GM18505 (cell line): ENCODE results near the gene COPS7A.

Experiments
- ATAC-seq: cut with Tn5 transposase; IDR thresholded peaks from one replicate; pipeline ENCODE4 v1.9.1; 2021; ENCODE audit not compliant: unreplicated experiment
- POLR2A ChIP-seq: IDR thresholded peaks from 4 replicates; pipeline ENCODE4 v1.6.1; 2011; ENCODE audit warnings: borderline replicate concordance; ENCODE audit not compliant: insufficient read depth, insufficient read length; ENCODE audit errors: extremely low read depth

COPS7A gene

GRCh38 chr12:6764011-6764828 lies 40.4 kb downstream of the COPS7A start:
- peak; percentile 57 for ATAC-seq

GRCh38 chr12:6765048-6765633 lies 41.3 kb downstream of the COPS7A start:
- no peak for ATAC-seq
- TF ChIP-seq POLR2A, result no peak

More at GRCh38 chr12:6764011-6764828, 40.4 kb downstream of the COPS7A start:
- TF ChIP-seq POLR2A, result no peak

GRCh38 chr12:6765634-6766581 lies 42.1 kb downstream of the COPS7A start, which contains the start of gene PTMS:
PTMS (plus strand) TSS chr12:6766363; CDS start chr12:6766706, 343 bp downstream.
- peak; percentile 64 for TF ChIP-seq POLR2A
- ATAC-seq, result peak; percentile 21

GRCh38 chr12:6766651-6767349 lies 43.0 kb downstream of the COPS7A start:
- peak; percentile 56 for ATAC-seq
- TF ChIP-seq POLR2A, result no peak

- ATAC-seq, result no peak
- TF ChIP-seq POLR2A, result no peak
Measured at GRCh38 chr12:6767353-6768319, 43.8 kb downstream of the COPS7A start.

GRCh38 chr12:6768437-6768914 lies 44.6 kb downstream of the COPS7A start:
- TF ChIP-seq POLR2A, result no peak
- no peak for ATAC-seq

GRCh38 chr12:6768990-6769389 lies 45.1 kb downstream of the COPS7A start:
- TF ChIP-seq POLR2A, result no peak
- ATAC-seq, result no peak

- ATAC-seq, result no peak
- no peak for TF ChIP-seq POLR2A
Measured at GRCh38 chr12:6769666-6770065, 45.8 kb downstream of the COPS7A start.

- TF ChIP-seq POLR2A, result no peak
- no peak for ATAC-seq
Measured at GRCh38 chr12:6770094-6770493, 46.2 kb downstream of the COPS7A start.

GRCh38 chr12:6770600-6770999 lies 46.8 kb downstream of the COPS7A start:
- no peak for TF ChIP-seq POLR2A

GRCh38 chr12:6771091-6771495 lies 47.2 kb downstream of the COPS7A start:
- no peak for ATAC-seq
- no peak for TF ChIP-seq POLR2A

More at GRCh38 chr12:6770600-6770999, 46.8 kb downstream of the COPS7A start:
- no peak for ATAC-seq
